Glomerular visceral epithelial cell (primary cell): ENCODE measurements around the gene ZNF93.
A peak's percentile ranks its signal among the peaks of the same experiment; 100 is the strongest.
"Not testable (repeated sequence)": the region's sequence is repeated elsewhere in the genome, so short reads cannot be mapped to it uniquely, and the experiment has no call there.

Source experiments
- DNase-seq: peaks from one replicate; pipeline ENCODE4 v3.0.0-alpha.2; 2016; ENCODE audit errors: extremely low spot score

Gene ZNF93

GRCh38 chr19:19900729-19901444 is at the start of gene ZNF93:
ZNF93 (plus strand) TSS chr19:19900946; CDS start chr19:19901089, 143 bp downstream.
- DNase-seq: peak; percentile 1

DNA sequence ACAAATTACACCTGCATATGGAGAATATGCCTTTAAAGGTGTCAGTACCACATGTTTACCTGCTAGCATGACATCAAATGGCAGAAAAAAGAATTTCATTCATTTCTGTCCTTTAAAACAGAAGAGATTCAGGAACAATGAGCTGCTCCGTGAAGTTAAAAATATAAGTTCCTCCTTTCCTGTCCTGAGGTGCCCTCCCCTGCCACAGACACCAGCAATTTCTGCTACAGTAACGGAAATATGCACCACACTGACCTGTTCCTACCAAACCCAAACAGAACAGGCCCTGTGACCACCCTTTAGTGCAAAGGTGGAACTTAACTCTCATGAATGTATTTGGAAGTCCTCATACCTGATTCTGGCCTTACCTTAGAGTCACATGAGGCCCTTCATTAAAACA is 49.0 kb upstream of the ZNF93 start:
- DNase-seq: not testable (repeated sequence)

DNA sequence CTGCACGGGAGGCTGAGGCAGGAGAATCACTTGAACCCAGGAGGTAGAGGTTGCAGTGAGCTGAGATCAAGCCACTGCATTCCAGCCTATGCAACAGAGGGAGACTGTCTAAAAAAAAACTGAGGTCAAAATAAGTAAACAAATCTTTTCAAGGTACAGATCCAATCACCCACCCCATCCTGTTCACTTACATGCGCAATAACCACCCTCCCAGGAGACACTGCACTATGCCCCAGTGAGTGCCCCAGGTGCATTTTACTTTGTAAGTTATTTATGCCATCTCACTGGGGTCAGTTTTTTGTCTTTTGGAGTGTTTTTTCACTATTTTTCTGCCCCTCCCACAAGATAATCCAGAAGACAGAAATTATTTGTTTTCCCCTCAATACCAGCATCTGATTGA is 42.0 kb upstream of the ZNF93 start:
- DNase-seq: no peak

GRCh38 chr19:19860756-19861390 is 39.9 kb upstream of the ZNF93 start:
- no peak for DNase-seq

- peak; percentile 6 for DNase-seq
Observed at GRCh38 chr19:19865750-19866610, 34.8 kb upstream of the ZNF93 start, which contains the start of gene ZNF253. ZNF253 (plus strand) TSS chr19:19865882; CDS start chr19:19865997, 115 bp downstream.

GRCh38 chr19:19866611-19867248 is 34.0 kb upstream of the ZNF93 start:
- DNase-seq: no peak

DNA sequence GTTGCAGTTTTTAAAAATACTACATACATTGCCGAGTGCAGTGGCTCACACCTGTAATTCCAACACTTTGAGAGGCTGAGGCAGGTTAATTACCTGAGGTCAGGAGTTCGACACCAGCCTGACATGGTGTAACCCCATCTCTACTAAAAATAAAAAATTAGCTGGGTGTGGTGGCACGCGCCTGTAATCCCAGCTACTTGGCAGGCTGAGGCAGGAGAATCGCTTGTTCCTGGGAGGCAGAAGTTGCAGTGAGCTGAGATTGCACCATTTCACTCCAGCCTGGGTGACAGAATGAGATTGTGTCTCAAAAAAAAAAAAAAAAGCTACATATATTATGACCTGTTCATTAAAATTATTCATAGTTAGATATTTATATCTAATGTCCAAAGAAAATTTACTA is 30.7 kb upstream of the ZNF93 start:
- DNase-seq: not testable (repeated sequence)

GRCh38 chr19:19871932-19872331 is 28.8 kb upstream of the ZNF93 start:
- DNase-seq: no peak

GRCh38 chr19:19873381-19873780 is 27.4 kb upstream of the ZNF93 start:
- DNase-seq: no peak

DNA sequence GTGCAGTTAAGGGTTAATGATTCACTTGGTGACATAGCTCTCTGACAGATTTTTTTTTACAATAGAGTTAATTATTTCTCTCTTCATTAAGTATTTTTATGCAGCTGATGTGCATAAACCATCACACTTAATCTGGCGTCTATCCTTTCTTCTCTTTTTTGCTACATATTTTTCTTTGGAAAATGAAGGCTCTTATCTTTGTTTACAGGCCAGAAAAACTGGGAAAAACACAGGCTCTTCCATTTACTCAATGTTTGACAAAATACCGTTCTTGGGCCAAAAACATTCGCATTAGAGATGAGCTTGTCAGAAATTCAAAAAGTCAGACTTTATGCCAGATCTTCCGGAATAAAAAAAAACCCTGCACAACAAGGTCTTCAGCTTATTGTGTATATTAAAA is 23.0 kb upstream of the ZNF93 start:
- no peak for DNase-seq

DNA sequence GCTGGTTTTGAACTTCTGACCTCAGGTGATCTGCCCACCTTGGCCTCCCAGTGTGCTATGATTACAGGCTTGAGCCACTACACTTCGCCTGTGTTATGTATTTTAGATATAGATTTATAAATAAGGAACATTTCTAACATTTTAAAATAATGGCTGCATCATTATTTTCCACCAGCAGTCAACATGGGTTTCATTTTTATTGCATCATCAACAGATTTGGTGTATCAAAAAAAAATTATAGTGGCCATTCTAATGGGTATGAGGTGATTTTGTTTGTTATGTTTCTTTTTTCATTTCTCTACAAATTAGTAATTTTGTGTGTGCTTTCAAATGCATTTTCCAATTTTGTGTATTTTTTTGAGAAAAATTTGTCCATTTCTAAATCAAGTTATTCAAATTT is 16.2 kb upstream of the ZNF93 start:
- no peak for DNase-seq

DNA sequence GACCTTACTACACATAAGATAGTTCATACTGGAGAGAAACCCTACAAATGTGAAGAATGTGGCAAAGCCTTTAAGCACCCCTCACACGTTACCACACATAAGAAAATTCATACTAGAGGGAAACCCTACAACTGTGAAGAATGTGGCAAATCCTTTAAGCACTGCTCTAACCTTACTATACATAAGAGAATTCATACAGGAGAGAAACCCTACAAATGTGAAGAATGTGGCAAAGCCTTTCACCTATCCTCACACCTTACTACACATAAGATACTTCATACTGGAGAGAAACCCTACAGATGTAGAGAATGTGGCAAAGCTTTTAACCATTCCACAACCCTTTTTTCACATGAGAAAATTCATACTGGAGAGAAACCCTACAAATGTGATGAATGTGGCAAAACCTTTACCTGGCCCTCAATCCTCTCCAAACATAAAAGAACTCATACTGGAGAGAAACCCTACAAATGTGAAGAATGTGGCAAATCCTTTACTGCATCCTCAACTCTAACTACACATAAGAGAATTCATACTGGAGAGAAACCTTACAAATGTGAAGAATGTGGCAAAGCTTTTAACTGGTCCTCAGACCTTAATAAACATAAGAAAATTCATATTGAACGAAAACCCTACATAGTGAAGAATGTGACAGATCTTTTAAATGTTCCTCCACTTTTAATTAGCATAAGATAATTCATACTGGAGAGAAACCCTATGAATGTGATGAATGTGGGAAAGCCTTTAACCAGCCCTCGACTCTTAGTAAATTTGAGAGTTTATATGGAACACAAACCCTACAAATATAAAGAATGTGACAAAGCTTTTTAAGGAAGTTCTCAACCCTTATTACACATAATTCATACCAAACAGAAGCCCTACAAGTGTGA is 8.4 kb upstream of the ZNF93 start:
- not testable (repeated sequence) for DNase-seq

DNA sequence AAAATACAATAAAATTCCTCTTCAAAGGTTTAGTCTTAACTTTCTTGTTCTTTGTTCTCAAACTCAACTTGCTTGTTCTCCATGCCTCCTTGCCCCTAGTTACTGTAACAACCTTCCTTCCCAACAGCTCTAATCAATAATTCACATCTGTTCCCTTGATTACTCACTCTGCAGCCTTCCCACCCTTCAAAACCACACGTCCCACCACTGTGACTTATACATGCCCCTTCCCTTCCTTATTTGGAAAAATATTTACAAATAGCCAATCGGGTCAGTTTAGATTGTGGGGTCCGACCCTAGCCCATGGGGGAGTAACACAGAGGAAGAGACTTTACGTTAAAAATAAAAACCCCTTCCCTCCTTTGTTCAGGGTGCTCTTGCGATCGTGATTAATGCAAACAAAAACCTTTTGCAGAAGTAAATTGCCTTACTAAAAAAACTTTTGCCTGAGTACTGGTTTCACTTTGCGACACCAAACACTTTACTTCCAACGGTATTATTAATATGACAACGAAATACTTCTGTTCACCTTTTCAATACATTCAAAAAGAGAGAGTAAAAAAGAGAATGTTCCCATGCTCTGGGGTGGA is 512 bp upstream of the ZNF93 start:
- no peak for DNase-seq

DNA sequence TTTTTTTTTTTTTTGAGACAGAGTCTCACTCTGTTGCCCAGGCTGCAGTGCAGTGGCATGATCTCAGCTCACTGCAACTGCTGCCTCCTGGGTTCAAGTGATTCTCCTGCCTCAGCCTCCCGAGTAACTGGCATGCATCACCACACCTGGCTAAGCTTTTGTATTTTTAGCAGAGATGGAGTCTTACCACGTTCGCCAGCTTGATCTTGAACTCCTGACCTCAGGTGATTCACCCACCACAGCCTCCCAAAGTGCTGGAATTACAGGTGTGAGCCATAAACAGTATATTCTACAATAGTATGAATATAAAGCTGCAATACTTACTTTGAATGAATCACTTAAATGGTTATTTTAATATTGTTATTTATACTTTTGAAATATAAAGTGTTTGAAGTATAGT is 6.8 kb downstream of the ZNF93 start:
- DNase-seq: not testable (repeated sequence)

DNA sequence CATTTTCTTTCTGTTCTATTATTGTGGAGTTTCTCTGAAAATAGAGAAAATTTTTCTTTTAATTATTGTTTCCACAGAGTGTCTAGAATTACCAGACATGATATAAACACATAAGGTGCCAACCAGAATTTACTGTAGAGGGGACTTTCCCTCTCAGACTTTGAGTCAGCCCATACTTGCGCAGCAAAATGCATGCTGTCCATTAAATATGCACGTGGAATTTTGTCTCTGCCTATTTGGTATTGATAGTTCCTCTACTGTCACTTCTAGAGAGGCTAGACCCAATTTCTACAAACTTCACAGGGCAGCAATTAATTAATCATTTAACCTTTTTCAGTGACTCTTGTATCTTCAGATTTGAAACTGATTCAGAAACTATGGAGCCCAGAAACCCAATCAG is 8.9 kb downstream of the ZNF93 start:
- no peak for DNase-seq

- DNase-seq: no peak
Observed at GRCh38 chr19:19911150-19911549, 10.4 kb downstream of the ZNF93 start.

DNA sequence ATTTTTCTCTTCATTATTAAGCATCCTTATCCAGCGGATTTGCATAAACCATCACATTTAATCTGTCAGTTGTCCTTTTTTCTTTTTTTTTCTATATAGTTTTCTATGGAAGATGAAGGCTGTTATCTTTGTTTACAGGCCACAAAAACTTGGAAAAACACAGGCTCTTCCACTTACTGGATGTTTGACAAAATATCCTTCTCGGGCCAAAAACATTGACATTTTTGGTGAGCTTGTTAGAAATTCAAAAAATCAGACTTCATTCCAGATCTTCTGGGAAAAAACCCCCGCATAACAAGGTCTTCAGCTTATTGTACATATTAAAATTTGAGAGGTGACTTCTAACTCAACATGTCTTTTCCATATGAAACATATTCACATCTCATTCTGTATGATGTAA is 13.8 kb downstream of the ZNF93 start:
- DNase-seq: no peak

GRCh38 chr19:19930417-19930816 is 29.7 kb downstream of the ZNF93 start:
- not testable (repeated sequence) for DNase-seq

- DNase-seq: not testable (repeated sequence)
Observed at GRCh38 chr19:19933432-19934314, 32.9 kb downstream of the ZNF93 start.

GRCh38 chr19:19937403-19937802 is 36.7 kb downstream of the ZNF93 start:
- no peak for DNase-seq
